ENCODE measurements around the gene DSCAML1.

DNA sequence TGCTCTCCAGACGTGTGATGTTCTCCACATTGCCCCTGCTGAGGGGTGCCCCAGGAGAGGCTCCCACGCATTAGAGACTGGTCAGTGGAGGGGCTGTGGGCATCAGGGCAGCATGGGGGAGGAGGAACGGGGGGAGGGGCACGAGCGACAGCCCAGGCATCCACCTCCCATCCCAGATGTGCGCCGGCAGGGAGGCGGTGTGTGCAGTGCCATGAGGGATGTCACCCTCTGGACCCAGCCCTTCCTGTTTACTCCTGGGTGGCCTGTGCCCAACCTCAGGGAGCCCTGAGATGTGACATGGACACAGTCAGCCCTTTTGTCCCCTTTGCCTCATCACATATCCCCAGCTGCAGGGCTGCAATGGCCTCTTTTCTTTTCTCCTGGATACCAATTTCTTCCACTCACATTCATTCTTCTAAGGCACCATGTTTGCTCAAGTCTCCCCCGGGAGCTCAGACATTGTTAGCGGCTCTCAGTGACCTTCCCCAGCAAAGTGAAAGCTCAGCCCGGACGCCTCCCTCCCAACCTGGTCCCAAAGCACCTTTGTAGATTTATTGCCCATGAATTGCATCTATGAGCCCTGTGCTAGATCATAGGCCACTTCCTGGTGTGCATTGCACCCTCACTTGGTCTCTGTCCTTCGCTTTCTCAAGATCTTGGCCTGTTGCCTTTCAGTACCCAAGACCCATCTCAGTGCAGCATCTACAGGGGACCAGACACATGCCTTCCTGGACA lies 318.7 kb downstream of the DSCAML1 start:
- TF ChIP-seq ZNF274 (IDR thresholded peaks at IDR 0.05; ENCODE audit: low read depth, low read length) = no peak
- no peak for TF ChIP-seq EZH2 (IDR thresholded peaks at IDR 0.05)
- no peak for TF ChIP-seq EZH2phosphoT487 (IDR thresholded peaks at IDR 0.05; ENCODE audit: borderline replicate concordance)
- no peak for TF ChIP-seq RAD21 (IDR thresholded peaks at IDR 0.05; ENCODE audit: low read depth)
- TF ChIP-seq, protein P1, sequence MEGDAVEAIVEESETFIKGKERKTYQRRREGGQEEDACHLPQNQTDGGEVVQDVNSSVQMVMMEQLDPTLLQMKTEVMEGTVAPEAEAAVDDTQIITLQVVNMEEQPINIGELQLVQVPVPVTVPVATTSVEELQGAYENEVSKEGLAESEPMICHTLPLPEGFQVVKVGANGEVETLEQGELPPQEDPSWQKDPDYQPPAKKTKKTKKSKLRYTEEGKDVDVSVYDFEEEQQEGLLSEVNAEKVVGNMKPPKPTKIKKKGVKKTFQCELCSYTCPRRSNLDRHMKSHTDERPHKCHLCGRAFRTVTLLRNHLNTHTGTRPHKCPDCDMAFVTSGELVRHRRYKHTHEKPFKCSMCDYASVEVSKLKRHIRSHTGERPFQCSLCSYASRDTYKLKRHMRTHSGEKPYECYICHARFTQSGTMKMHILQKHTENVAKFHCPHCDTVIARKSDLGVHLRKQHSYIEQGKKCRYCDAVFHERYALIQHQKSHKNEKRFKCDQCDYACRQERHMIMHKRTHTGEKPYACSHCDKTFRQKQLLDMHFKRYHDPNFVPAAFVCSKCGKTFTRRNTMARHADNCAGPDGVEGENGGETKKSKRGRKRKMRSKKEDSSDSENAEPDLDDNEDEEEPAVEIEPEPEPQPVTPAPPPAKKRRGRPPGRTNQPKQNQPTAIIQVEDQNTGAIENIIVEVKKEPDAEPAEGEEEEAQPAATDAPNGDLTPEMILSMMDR (IDR thresholded peaks at IDR 0.05 in 2 of 3, conservative IDR thresholded peaks at IDR 0.05 in 1 of 3; ENCODE audit: borderline replicate concordance in 1 of 3, insufficient read depth in 1 of 3, low read depth in 2 of 3, low read length in 2 of 3) = no peak
- no peak for TF ChIP-seq JUND (IDR thresholded peaks at IDR 0.05)
- no peak for TF ChIP-seq YY1 (IDR thresholded peaks at IDR 0.05; ENCODE audit: extremely low read depth, insufficient replicate concordance, low read depth, low read length)
- TF ChIP-seq POLR2A (IDR thresholded peaks at IDR 0.05; ENCODE audit: borderline replicate concordance, extremely low read depth, insufficient read depth, insufficient read length) = no peak
- TF ChIP-seq POLR2AphosphoS5 (IDR thresholded peaks at IDR 0.05; ENCODE audit: low read depth, low read length) = no peak
- TF ChIP-seq, protein P2, sequence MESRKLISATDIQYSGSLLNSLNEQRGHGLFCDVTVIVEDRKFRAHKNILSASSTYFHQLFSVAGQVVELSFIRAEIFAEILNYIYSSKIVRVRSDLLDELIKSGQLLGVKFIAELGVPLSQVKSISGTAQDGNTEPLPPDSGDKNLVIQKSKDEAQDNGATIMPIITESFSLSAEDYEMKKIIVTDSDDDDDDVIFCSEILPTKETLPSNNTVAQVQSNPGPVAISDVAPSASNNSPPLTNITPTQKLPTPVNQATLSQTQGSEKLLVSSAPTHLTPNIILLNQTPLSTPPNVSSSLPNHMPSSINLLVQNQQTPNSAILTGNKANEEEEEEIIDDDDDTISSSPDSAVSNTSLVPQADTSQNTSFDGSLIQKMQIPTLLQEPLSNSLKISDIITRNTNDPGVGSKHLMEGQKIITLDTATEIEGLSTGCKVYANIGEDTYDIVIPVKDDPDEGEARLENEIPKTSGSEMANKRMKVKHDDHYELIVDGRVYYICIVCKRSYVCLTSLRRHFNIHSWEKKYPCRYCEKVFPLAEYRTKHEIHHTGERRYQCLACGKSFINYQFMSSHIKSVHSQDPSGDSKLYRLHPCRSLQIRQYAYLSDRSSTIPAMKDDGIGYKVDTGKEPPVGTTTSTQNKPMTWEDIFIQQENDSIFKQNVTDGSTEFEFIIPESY (IDR thresholded peaks at IDR 0.05; ENCODE audit: extremely low read depth, insufficient replicate concordance, low read length) = no peak
- TF ChIP-seq, protein P3, sequence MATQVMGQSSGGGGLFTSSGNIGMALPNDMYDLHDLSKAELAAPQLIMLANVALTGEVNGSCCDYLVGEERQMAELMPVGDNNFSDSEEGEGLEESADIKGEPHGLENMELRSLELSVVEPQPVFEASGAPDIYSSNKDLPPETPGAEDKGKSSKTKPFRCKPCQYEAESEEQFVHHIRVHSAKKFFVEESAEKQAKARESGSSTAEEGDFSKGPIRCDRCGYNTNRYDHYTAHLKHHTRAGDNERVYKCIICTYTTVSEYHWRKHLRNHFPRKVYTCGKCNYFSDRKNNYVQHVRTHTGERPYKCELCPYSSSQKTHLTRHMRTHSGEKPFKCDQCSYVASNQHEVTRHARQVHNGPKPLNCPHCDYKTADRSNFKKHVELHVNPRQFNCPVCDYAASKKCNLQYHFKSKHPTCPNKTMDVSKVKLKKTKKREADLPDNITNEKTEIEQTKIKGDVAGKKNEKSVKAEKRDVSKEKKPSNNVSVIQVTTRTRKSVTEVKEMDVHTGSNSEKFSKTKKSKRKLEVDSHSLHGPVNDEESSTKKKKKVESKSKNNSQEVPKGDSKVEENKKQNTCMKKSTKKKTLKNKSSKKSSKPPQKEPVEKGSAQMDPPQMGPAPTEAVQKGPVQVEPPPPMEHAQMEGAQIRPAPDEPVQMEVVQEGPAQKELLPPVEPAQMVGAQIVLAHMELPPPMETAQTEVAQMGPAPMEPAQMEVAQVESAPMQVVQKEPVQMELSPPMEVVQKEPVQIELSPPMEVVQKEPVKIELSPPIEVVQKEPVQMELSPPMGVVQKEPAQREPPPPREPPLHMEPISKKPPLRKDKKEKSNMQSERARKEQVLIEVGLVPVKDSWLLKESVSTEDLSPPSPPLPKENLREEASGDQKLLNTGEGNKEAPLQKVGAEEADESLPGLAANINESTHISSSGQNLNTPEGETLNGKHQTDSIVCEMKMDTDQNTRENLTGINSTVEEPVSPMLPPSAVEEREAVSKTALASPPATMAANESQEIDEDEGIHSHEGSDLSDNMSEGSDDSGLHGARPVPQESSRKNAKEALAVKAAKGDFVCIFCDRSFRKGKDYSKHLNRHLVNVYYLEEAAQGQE (IDR thresholded peaks at IDR 0.05; ENCODE audit: low read depth) = no peak
- TF ChIP-seq, protein P4, sequence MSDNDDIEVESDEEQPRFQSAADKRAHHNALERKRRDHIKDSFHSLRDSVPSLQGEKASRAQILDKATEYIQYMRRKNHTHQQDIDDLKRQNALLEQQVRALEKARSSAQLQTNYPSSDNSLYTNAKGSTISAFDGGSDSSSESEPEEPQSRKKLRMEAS (IDR thresholded peaks at IDR 0.05) = no peak
- TF ChIP-seq ELF1 (IDR thresholded peaks at IDR 0.05; ENCODE audit: borderline replicate concordance, low read depth) = no peak
- TF ChIP-seq SIN3A (IDR thresholded peaks at IDR 0.05; ENCODE audit: low read depth) = no peak

Measured in HCT116 (cell line).